HG02798 (cell line): Measurements from ENCODE around the gene SCN1A.
A peak's percentile ranks its signal among the peaks of the same experiment; 100 is the strongest.
"Not testable (repeated sequence)": the region's sequence is repeated elsewhere in the genome, so short reads cannot be mapped to it uniquely, and the experiment has no call there.

Experiments
- ATAC-seq: cut with Tn5 transposase; IDR thresholded peaks from one replicate; pipeline ENCODE4 v1.9.1; 2021; ENCODE audit warnings: mild to moderate bottlenecking; ENCODE audit not compliant: unreplicated experiment, poor library complexity

SCN1A gene

DNA sequence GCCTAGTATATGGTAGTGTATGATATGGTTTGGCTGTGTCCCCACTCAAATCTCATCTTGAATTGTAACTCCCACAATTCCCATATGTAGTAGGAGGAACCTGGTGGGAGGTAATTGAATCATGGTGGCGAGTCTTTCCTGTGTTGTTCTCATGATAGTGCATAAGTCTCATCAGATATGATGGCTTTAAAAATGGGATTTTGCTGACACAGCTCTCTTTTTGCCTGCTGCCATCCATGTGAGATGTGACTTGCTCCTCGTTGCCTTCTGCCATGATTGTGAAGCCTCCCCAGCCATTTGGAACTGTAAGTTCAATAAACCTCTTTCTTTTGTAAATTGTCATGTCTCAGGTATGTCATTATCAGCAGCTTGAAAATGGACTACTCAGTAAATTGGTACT lies 9.5 kb upstream of the SCN1A start:
- ATAC-seq = no peak

- ATAC-seq = no peak
Measured at GRCh38 chr2:166135849-166136258, 8.0 kb upstream of the SCN1A start.

DNA sequence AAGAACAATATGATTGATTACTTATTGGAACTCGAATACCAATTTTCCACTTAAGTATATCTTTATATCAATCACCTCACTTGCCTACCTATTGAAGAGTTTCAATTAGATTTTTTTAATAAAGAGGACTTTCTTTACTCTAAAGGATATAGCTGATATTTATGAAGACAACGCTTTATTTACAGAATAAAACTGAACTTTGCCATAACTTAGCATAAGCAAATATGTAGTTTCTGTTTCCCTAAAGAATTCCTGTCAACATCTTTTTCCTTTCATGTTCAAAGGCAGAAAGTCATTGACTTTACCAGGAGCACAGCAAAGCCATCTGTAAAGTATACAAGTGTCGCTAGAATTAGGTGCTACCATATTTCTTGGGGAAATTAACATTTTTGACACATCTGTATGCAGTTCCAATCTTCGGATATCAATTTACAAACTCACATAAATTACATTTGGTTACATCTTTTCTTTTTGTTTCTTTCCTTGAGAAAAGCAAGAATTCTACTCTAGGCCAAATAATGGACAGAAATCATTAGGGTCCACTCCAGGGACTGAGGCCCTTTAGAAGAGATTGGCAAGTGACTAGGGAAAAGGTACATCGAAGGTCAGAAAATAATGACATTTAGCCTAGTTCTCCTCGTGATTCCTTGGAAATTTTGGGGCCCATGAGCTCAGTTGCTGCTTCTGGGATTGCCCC lies 7.5 kb upstream of the SCN1A start:
- ATAC-seq = no peak

DNA sequence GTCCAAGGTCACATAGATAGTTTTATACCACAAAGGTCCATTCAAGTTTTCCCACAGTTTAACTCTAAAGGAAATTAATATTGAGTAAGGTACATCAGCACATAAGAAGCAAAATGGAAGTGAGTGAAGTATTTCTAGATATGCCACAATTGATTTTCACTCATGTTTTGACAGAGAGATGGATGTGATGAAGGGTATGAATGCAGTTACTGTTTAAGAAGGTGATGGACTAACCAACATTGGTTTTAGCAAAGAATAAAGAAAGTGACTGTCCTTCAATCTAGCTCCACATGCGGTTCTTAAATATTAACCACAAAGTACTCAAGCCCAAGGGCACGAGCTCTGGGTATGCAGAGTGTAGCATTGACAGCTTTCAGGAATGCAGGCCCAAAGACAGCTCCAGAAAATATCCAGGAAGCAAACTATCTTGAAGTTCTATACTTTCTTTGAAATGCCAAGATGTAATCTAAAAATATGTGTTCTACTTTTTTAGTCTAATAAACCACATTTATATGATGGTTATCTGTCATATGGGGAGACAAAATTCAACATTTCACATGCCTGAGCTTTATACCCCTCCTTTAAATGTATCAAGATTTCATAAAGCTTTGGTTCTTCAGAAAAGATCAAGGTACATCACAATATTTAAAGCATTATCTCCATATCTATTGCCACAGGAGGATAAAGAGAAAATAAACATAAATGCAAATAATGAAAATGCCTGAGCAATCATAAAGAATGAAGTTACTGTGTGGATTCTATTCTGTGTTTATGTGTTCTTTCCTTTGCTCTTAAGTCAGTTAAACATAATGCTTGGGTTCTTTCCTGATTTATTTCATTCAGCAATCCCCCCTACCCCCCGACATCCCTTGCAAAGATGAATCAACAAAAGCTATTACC lies 6.7 kb upstream of the SCN1A start:
- no peak for ATAC-seq

DNA sequence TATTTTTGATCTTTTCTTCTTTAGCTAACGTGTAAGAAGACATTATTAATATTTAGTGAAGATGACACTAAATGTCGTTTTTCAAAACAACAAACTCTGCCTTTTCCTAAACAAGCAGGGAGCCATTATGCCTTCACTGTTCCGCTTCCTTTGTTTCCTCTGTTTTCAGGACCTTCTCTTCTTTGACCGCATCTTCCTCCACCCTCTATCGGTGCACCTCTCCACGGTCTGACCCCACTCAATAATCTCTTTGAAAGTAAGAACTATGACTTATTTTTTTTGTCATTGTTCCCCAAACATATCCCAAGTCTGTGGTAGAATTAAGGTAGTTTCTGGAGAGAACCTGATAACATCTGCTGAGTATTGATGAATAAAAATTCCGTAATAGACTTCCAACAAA lies 5.8 kb upstream of the SCN1A start:
- no peak for ATAC-seq

DNA sequence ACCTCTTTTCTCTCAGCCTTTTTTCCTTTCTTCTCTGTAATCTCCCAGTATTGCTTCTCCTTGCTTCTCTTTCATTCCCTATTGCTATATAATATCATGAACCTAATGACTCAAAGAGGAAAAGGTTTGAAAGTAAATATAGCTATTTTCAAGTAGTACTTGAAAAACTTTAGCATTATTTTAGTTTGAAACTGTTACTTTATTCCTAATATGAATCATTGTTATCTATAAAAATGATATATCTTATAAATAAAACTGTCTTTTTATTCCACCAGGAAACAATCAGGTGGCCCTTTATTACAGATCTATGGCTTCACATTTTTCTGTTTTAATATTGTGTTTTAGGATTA lies 311 bp upstream of the SCN1A start:
- no peak for ATAC-seq

- no peak for ATAC-seq
Measured at GRCh38 chr2:166126007-166126639, 1.7 kb downstream of the SCN1A start.

DNA sequence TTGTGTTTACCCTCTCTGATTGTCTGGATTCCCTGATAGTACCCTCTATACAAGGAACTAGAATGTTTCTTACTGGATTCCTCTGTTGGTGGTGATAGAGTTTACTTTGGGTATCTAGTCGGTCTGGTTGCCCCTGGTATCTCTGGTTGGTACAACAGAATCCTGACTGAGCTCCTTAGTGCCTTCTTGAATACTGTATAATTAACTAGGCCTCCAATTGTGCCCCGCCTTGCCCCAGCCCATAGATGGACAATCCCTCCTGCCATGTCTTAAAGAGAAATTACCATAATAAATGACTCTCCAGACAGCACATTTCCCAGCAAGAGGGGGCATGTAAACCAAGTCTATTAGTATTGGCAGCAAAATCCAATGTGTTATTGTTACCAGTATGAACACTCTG lies 2.3 kb downstream of the SCN1A start:
- no peak for ATAC-seq

DNA sequence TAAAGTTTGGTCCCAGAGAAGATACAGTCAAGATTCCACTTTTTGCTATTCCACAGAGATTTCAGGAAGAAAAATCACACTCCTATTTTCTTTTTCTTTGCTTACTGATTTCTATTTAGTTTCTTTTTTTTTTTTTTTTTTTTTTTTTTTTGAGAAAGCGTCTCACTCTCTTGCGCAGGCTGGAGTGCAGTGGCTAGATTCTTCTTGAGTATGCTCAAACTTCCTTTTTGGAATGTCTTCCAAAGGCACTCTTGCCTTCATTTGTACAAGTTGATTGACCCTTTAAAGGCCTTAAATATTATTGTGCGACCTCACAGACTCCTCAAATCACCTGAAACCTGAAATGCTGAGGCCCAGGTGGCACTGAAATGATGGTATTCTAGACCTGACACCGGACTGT lies 9.6 kb downstream of the SCN1A start:
- no peak for ATAC-seq

GRCh38 chr2:166117491-166117890 lies 10.3 kb downstream of the SCN1A start:
- no peak for ATAC-seq

DNA sequence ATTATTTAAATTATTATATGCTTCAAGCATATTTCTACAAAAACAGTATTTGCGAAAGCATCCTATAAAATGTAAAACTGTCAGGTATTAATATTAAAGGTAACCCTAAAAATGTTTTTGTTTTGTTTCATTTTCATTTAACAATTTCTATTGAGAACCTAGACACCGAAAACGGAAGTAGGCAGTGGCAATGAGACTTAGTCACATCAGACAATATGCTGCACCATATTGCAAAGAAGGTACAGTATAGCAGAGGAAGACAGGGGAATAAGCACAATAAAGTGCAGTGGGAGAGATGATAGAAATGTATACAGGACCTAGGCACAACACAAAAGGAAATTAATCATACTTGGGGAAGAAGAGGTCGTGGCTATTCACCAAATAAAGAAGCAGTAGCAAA lies 12.2 kb downstream of the SCN1A start:
- ATAC-seq = peak; percentile 81

DNA sequence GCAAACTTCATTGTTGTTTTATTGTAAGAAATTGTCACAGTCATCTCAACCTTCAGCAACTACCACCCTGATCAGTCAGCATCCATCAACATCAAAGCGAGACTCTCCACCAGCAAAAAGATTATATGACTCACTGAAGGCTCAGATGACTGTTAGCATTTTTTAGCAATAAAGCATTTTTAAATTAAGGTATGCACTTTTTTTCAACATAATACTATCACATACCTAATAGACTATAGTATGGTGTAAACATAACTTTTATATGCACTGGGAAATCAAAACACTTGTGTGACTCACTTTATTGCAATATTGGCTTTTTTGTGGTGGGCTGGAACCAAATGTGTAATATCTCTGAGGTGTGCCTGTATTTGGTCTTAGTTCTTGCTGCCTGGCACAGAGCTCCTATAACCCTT lies 15.6 kb downstream of the SCN1A start:
- ATAC-seq = no peak

DNA sequence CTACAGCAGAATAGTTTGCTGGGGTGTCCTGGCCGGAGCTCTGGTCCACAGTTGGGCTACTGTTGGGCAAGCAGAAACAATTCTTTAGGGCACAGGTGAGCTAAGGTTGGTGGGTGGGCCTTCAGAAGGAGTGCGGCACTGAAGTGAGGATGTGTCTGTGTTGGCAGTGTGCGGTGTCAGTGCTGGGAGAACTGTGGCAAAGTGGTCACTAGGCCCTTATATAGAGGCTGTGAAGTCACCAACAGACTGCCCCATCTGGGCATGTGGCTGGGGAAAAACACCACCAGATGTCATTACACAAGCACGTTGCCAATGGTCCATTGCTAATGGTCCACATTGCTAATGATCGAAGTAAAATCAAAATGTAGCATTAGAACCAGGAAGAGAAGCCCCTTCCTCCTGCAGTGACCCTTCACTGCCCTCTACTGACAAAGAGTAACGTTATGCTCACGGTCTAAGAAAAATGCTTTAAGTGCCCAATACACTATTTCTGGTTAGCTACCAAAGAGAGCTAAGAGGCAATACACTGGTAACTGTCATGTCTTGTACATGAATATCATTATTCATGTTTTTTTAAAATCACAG lies 21.3 kb downstream of the SCN1A start:
- peak; percentile 45 for ATAC-seq

DNA sequence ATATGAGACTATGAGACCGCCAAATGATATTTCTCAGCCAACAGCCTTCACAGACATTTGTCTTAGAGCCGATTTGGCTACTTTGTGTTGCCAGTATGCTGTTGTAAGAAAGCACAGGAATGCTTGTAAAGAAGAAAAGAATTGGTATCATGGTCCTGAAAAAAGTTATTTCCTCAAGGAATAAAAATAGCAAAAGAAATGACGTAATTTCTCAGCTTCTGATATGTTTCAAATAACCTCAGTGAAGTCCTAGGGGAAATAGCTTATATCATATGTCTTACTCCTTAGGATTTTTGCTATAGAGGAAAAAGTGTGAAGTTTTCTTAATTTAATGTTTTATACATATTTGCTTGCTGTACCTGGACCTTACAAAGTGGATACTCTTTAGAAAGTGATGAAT lies 23.0 kb downstream of the SCN1A start:
- no peak for ATAC-seq

GRCh38 chr2:166104084-166104483 lies 23.7 kb downstream of the SCN1A start:
- no peak for ATAC-seq

GRCh38 chr2:166103277-166103676 lies 24.5 kb downstream of the SCN1A start:
- not testable (repeated sequence) for ATAC-seq

GRCh38 chr2:166094325-166094724 lies 33.5 kb downstream of the SCN1A start:
- ATAC-seq = no peak

GRCh38 chr2:166092889-166093288 lies 34.9 kb downstream of the SCN1A start:
- ATAC-seq = no peak

DNA sequence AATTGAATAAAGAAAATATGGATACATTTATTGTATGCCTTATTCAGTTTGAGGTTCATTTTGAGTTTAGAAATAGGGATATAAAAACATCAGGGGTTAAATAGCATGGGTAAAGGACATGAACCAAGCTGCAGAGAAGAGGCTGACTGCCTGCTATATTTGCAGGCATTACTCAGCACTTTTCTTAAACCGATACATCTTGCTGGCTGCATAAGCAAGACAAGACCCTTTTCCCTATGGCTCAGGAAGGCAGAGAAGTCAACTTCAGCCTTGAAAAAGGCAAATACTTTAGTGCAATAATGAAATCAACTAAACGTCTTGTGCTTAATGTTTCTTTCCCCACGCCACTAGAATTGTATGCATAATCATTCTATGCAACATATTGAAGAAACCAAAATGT lies 36.4 kb downstream of the SCN1A start:
- no peak for ATAC-seq

DNA sequence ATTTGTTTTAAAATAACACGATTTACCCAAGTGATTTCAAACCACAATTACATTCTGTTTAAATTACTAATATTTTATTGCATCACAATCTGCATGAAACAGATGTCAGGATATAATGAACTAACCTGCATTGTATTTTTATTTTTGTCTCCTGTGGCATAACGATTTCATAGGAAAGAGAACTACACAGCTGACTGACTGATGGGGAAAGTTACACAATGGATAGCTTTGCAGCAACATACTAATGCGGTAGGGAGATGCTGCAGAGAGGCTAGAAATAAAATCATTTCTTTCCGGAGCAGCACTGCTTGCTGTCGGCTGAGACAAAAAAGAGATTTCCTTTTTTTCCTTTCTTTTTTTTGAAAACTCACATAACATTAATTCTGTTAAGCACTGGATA lies 36.9 kb downstream of the SCN1A start:
- ATAC-seq = no peak

- no peak for ATAC-seq
Measured at GRCh38 chr2:166090346-166090745, 37.5 kb downstream of the SCN1A start.
